PC-9 (cell line): Measurements from ENCODE around the gene SYCP2. TPM values are rescaled to one million over a fixed set of nuclear protein-coding genes. Genes with fewer than 3 reads are reported as not detected.

Source experiments
- BruUV-seq: library from RNA; stranded (reverse); fragments of 400-500 nt; replicated peaks from 2 replicates; lab custom pipeline; 2021; lab: Mats Ljungman, UMichigan
- CTCF ChIA-PET: fragments of 300-600 bp; sonication (Branson Sonifier 250); formaldehyde crosslinking; loops from one replicate; lab custom pipeline; 2022; ENCODE audit warnings: antibody characterized with exemption; lab: Charles Lee
- POLR2A ChIA-PET: fragments of 300-600 bp; sonication (Branson Sonifier 250); formaldehyde crosslinking; loops from one replicate; lab custom pipeline; 2022; ENCODE audit warnings: antibody characterized with exemption; ENCODE audit not compliant: unreplicated experiment; lab: Charles Lee
- DNase-seq, 2 experiments: peaks; one replicate each; pipeline versions ENCODE4 v3.0.0 to v3.0.0-alpha.2; 2015 to 2022; ENCODE audit warnings: mixed read lengths in 1 of 2
- H2AFZ ChIP-seq: fragments of 200-600 bp; sonication (generic); 2 replicates; pipeline ENCODE4 v1.8.1; 2017; ENCODE audit warnings: antibody characterized with exemption
- H3F3A ChIP-seq: fragments of 200-600 bp; sonication (generic); 2 replicates; pipeline ENCODE4 v1.8.1; 2017; ENCODE audit warnings: antibody characterized with exemption, mild to moderate bottlenecking, low read depth; ENCODE audit not compliant: insufficient read depth
- H3K27ac ChIP-seq: fragments of 200-600 bp; sonication (generic); 2 replicates; pipeline ENCODE4 v1.6.1; 2016; ENCODE audit warnings: mixed run types
- H3K27me3 ChIP-seq: fragments of 200-600 bp; sonication (generic); 2 replicates; pipeline ENCODE4 v1.6.1; 2016; ENCODE audit warnings: low read depth, mixed run types; ENCODE audit not compliant: insufficient read depth
- H3K36me3 ChIP-seq: fragments of 200-600 bp; sonication (generic); 2 replicates; pipeline ENCODE4 v1.6.1; 2016; ENCODE audit warnings: low read depth, mixed run types
- H3K4me1 ChIP-seq: fragments of 200-600 bp; sonication (generic); replicated peaks from 2 replicates; pipeline ENCODE4 v1.6.1; 2016; ENCODE audit warnings: mixed run types; ENCODE audit not compliant: insufficient read depth
- H3K4me2 ChIP-seq: fragments of 200-600 bp; sonication (generic); 2 replicates; pipeline ENCODE4 v1.6.1; 2017; ENCODE audit warnings: mixed run types
- H3K4me3 ChIP-seq: fragments of 200-600 bp; sonication (generic); 2 replicates; pipeline ENCODE4 v1.6.1; 2016; ENCODE audit warnings: mixed run types
- H3K79me2 ChIP-seq: fragments of 200-600 bp; sonication (generic); 2 replicates; pipeline ENCODE4 v1.6.1; 2017; ENCODE audit warnings: low read depth, mixed run types
- H3K9me2 ChIP-seq: fragments of 200-600 bp; sonication (generic); 2 replicates; pipeline ENCODE4 v1.8.1; 2017; ENCODE audit warnings: mild to moderate bottlenecking; ENCODE audit not compliant: insufficient read depth
- H3K9me3 ChIP-seq: fragments of 200-600 bp; sonication (generic); 2 replicates; pipeline ENCODE4 v1.8.1; 2016; ENCODE audit warnings: low read depth; ENCODE audit not compliant: insufficient read depth
- H4K20me1 ChIP-seq: fragments of 200-600 bp; sonication (generic); 2 replicates; pipeline ENCODE4 v1.8.1; 2017; ENCODE audit not compliant: insufficient read depth
- EZH2 ChIP-seq: fragments of 200-600 bp; sonication (generic); IDR thresholded peaks from 2 replicates; pipeline ENCODE4 v1.8.0; 2017; ENCODE audit warnings: antibody characterized with exemption, low read depth
- intact Hi-C: fragments of 100-400 bp; cut with micrococcal nuclease; formaldehyde crosslinking; loops from one replicate; pipeline ENCODE4 v1.10.0; 2022; ENCODE audit not compliant: unreplicated experiment
- total RNA-seq: library from RNA; stranded (reverse); gene quantifications from 2 replicates; pipeline ENCODE4 v1.2.3, GENCODE V29; 2021
- TF ChIP-seq, protein P1 (sequence below): fragments of 200-600 bp; sonication (generic); conservative IDR thresholded peaks from 2 replicates; pipeline ENCODE4 v1.6.1; 2017; ENCODE audit warnings: mixed run types, antibody characterized with exemption, mild to moderate bottlenecking, moderate library complexity

SYCP2 gene
- total RNA-seq, 1 experiment from 2014 or later = 1.8 TPM

GRCh38 chr20:59814840-59815340 is 118.5 kb downstream of the SYCP2 start:
- TF ChIP-seq, protein P1, sequence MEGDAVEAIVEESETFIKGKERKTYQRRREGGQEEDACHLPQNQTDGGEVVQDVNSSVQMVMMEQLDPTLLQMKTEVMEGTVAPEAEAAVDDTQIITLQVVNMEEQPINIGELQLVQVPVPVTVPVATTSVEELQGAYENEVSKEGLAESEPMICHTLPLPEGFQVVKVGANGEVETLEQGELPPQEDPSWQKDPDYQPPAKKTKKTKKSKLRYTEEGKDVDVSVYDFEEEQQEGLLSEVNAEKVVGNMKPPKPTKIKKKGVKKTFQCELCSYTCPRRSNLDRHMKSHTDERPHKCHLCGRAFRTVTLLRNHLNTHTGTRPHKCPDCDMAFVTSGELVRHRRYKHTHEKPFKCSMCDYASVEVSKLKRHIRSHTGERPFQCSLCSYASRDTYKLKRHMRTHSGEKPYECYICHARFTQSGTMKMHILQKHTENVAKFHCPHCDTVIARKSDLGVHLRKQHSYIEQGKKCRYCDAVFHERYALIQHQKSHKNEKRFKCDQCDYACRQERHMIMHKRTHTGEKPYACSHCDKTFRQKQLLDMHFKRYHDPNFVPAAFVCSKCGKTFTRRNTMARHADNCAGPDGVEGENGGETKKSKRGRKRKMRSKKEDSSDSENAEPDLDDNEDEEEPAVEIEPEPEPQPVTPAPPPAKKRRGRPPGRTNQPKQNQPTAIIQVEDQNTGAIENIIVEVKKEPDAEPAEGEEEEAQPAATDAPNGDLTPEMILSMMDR = no peak
- TF ChIP-seq EZH2 = no peak
- Histone ChIP-seq H4K20me1 (no peaks in the 10 kb centered on the region), H3K4me2 (no peak overlapping the region), H3K9me2 (no peaks in the 10 kb centered on the region), H2AFZ (no peak overlapping the region), H3F3A (no peaks in the 10 kb centered on the region), H3K27me3 (peaks cover 67% of the 10 kb centered on the region), H3K36me3 (no peaks in the 10 kb centered on the region), H3K4me3 (no peak overlapping the region), H3K4me1 (no peaks in the 10 kb centered on the region), H3K27ac (no peak overlapping the region), H3K79me2 (no peaks in the 10 kb centered on the region), H3K9me3 (no peaks in the 10 kb centered on the region)
- no peak for DNase-seq
- ChIA-PET CTCF (interaction anchor here (0.7 kb wide), 1 partner anchor 35 kb away, joined by 3 read pairs; no protein-coding TSS in a partner anchor), POLR2A (interaction anchor here (0.6 to 0.7 kb wide), 2 partner anchors 10 to 29 kb away, joined by 3 to 7 read pairs; no protein-coding TSS in a partner anchor)
- intact Hi-C loops = no loop called here
- no TSS peak for BruUV-seq

GRCh38 chr20:59813948-59814839 is 119.2 kb downstream of the SYCP2 start:
- no peak overlapping the region for H3K4me2 ChIP-seq
- DNase-seq = no peak
- TF ChIP-seq, protein P1 = no peak
- TF ChIP-seq EZH2 = no peak
- BruUV-seq = no TSS peak
- H3K4me1 ChIP-seq = no peaks in the 10 kb centered on the region
- H3K4me3 ChIP-seq = no peak overlapping the region
- H3K9me3 ChIP-seq = no peaks in the 10 kb centered on the region
- H4K20me1 ChIP-seq = no peaks in the 10 kb centered on the region
- intact Hi-C loops = no loop called here
- H3K27ac ChIP-seq = no peak overlapping the region
- H3K9me2 ChIP-seq = no peaks in the 10 kb centered on the region
- CTCF ChIA-PET = interaction anchor here (0.7 kb wide), 1 partner anchor 35 kb away, joined by 3 read pairs; no protein-coding TSS in a partner anchor
- no peaks in the 10 kb centered on the region for H3K79me2 ChIP-seq
- no peak overlapping the region for H2AFZ ChIP-seq
- H3K36me3 ChIP-seq = no peaks in the 10 kb centered on the region
- no peaks in the 10 kb centered on the region for H3F3A ChIP-seq
- H3K27me3 ChIP-seq = peaks cover 74% of the 10 kb centered on the region
- POLR2A ChIA-PET = interaction anchor here (0.6 kb wide), 1 partner anchor 10 kb away, joined by 3 read pairs; no protein-coding TSS in a partner anchor

Other genes with a start within 250 kb of the SYCP2 start
- gene PPP1R3D, start 6.7 kb upstream of the SYCP2 start, total RNA-seq = 9.0 and 9.9 TPM in 2 replicates
- gene FAM217B, start 6.8 kb upstream of the SYCP2 start, total RNA-seq = 11.7 and 20.2 TPM in 2 replicates
- gene CDH26, start 24.8 kb upstream of the SYCP2 start, total RNA-seq = 0.68 and 1.1 TPM in 2 replicates